Right forelimb (tissue), 1 donor: Measurements from ENCODE around the gene FBN2.
"Not testable (repeated sequence)": the region's sequence is repeated elsewhere in the genome, so short reads cannot be mapped to it uniquely, and the experiment has no call there.

ENCODE experiments used
- DNase-seq: peaks from one replicate; pipeline ENCODE4 v3.0.0-alpha.2; 2018

Gene FBN2

DNA sequence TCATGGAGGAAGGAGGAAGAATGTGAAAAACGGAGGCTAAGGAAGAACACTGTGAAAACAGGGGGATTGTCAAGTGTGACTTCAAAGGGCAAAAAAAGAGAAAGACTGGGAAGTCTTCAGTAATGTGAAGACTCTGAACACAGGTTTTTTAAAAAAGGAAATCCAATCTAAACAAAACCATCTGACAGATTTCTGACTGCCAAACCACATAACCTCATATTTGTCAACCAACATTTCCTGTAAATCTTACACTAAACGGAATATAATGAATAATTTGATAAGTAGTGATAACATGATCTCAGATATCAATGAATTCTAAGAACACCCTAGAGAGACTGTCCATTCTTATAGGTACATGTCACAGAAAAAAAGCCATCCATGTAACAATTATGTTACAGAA, 124.7 kb downstream of the FBN2 start:
- no peak for DNase-seq

DNA sequence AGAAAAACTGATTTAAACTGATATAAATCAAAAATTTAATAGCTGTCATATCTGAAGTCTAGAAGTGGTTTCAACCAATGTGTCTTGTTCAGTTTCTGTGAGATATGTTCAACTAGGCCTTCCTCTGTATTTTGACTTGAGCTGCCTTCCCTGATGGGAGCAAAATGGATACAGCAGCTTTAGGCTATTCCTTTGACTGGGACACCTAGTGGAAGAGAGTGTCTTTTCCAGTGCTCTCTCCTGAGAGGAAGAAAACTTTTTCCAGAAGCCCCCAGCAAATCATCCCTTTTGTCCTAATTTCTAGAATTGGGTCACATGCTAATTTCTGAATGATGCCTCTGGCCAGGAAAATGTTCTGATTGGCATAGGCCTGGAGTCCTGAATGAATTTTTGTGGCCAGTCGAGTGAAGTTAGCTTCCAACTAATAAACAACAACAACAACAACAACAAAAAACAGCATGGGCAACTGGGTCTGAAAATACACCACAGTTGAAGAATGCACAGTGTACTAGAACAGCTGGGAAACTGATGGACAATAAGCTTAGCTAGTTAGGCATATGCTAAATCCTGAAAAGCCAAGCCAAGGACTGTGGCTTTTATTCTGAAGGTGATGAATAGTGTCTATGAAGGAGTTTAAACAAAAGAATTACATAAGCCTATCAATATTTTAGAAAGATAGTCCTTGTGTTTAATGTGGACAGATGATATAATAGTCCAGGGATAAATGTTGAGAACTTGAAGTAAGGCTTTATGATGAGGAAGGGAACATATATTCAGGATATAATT, 125.7 kb downstream of the FBN2 start:
- no peak for DNase-seq

DNA sequence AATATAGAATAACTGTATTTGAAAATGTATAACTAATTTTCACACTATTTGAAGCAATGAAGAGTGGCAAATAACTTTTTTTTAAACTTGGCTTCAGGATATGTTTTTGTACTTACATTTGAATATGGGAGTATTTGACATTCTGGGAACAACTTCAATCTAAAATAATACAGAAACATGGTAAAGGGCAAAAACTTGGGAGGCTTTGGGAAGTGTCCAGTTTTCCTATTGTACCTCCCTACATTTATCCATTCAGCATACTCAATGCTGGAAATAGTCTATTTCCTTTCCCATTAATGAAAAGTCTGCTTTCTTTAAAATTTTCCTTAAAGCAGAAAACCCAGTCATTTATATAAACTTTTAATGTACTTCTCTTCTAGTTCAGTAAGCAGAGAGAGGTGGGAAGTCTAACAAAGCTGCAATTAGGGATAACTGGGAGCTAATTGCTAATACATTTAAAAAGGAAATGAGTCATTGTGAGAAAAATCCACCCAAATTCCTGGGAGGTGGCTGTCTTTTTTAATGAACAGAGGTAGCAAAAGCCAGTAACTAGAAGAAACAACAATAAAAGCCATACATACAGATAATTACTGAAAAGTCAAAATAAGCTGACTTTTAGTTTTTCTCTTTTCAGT, 128.8 kb downstream of the FBN2 start:
- DNase-seq: no peak

DNA sequence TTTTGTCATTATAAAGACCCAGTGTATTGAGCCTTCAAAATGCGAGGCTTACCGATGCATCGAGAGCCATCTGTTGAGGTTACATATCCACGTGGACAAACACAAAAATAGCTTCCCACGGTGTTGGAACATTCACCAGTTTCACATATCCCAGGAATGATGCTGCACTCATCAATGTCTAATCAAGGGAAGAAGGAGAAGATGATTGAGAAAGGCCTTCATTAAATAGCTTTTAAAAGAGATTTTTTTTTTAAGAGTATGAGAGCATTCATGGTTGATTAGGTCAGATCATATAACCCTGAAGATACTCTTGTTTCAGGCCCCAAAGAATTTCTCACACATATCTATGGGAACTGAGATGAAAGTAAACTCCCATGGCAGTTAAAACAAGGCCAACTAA, 129.4 kb downstream of the FBN2 start:
- DNase-seq: no peak

DNA sequence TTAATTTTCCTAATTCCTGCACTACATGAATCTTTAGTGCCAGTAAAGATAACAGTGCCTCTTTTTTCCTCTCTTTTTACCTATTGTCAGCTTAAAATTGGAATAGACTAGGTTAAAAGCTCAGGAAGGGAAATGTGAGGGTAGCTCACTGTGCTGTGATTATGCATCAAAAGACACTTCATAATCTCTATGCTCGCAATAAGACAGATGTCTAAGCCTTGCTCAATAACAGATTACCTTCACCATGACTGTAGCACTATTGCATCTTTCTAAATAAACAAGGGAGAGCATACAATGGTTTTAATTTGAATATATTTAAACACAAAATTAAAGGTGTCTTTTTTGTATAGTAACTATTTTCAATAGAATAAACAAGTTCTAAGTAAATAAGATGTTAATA, 130.1 kb downstream of the FBN2 start:
- no peak for DNase-seq

DNA sequence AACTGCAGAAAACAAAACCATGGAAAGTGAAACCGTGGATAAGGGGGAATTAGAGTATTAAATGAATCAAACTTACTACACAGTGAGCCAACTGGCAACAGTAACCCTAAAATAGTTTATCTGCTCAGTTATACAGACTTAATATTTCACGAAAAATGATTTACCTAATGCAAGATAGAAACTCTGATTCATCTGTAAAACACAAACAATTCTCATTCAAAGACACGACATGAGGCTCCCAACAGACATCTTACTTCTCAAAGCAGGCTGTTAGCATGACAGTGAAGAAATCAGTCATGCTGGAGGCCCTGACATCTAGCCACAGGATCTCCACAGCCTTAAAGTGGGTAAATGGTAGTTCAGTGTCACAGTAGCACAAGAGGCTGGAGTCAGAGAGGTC, 131.2 kb downstream of the FBN2 start:
- DNase-seq: no peak

DNA sequence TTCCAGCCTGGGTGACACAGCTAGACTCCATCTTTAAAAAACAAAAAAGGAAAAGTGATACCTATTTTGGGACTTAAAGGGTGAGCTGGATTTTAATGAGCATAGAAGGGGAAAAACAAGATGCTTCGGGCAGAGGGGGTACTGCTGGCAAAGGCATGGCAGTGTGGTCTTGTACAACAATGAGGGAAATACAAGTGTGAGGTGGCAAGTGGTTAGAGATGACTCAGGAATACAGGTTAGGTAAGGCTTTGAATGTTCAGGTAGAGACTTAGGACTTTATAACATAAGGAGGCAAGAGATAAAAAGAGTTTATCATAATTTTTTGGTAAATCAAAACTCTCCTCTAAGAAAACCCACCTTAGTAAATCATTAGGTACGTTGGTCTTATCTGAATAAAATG, 132.9 kb downstream of the FBN2 start:
- DNase-seq: no peak

DNA sequence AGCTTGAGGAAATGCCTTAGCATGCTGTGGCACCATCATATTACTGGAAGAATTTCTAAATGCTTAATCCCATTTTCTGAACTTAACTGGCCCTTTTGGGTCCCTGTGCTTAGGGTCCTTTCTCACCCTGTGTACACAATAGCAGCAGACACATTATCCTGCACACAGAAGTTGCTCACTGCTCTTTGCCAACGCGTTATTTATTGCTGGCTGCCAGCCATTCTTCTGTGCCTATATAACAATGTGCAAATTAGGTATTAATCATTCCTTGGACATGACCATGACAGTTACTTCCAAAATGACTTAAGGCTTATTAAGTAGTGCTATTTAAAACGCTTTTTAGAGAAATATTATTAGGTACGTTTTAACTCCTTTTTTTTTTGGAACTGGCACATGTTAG, 134.7 kb downstream of the FBN2 start:
- no peak for DNase-seq

DNA sequence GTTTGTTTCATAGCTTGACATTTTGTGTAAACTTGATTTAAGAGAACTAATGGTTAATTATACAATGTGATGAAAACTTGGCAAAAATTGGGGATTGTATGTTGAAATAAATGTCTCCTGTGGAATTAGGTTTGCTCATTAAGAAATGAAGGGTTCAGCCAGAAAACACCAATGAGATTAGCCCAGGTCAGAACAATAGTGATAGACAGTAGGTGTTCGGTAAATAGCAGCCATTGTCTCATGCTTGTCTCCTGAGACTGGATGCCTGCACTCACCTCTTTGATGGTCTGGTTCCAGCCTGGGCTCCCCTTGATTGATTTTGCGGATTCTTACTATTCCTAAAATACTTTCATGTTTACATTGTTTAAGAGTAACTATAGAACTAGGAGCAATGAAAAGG, 135.5 kb downstream of the FBN2 start:
- DNase-seq: no peak

DNA sequence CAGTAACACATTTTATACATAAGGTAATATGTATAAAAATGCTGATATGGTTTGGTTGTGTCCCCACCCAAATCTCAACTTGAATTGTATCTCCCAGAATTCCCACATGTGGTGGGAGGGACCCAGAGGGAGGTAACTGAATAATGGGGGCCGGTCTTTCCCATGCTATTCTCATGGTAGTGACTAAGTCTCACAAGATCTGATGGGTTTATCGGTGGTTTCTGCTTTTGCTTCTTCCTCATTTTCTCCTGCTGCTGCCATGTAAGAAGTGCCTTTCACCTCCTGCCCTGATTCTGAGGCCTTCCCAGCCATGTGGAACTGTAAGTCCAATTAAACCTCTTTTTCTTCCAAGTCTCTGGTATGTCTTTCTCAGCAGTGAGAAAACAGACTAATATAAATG, 137.3 kb downstream of the FBN2 start:
- not testable (repeated sequence) for DNase-seq

DNA sequence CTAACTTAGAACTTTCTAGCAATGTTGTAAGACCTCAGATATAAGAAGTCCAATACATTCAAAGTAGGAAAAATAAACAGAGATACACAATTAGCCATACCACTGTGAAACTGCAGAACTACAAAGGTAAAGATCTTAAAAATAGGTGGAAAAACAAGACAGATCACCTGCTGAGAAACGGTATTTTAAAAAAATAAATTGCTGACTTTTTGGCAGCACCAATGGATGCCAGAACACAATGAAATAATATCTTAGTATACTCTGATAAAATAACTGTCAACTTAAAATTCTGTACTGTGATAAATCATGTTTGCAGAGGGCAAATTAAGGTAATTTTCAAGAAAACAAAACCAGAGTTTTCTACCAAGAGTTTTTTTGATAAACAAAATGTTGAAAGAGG, 138.9 kb downstream of the FBN2 start:
- no peak for DNase-seq

DNA sequence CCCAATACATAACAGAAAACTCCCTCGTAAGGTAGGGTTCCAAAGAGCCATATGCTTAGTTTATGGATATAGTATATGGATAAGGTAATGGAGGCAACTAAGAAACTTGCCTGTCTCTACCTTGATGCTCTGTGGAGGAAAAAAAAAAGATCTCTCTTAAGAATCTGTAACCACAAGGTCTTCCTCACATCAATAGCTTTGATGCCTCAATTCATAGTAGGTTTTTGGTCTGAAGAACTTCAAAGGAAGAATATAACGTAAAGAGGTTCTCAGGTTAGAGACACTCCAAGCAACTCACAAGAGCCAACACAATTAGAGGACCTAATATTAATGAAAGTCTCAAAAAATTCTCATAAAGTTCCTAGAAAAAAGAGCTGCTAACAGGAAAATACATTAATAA, 140.2 kb downstream of the FBN2 start:
- DNase-seq: no peak

DNA sequence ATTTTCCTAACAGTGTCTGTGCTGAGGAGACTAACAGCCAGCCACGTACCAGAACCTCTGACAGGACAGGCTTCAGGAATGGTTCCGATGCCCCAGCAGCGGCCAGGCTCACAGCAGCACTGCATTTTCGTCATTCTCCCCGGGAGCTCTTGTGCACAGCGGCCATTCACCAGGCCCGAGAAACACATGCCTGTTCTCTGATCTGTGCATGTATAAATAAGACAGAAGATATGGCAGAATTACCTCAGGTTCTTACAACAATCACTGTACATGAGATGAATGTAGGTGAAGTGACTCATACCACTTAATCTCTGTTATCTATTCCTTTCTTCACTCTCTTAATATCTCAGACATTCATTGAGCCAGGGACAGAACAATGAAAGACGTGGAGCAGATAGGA, 143.0 kb downstream of the FBN2 start:
- DNase-seq: no peak

DNA sequence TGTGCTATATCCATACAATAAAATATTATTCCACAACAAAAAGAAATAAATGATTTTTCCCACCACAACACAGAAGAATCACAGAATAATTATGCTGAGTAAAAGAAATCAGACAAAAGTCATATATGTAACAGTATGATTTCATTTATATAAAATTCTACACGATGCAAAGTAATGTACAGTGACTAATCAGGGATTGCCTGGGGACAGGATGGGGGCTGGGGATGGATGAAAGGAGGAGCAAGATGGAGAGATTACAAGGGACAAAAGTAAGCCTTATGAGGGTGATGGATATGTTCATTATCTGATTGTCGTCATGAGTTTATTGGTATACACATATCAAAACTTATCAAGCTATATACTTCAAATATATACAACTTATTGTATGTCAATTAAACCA, 154.0 kb downstream of the FBN2 start:
- no peak for DNase-seq

DNA sequence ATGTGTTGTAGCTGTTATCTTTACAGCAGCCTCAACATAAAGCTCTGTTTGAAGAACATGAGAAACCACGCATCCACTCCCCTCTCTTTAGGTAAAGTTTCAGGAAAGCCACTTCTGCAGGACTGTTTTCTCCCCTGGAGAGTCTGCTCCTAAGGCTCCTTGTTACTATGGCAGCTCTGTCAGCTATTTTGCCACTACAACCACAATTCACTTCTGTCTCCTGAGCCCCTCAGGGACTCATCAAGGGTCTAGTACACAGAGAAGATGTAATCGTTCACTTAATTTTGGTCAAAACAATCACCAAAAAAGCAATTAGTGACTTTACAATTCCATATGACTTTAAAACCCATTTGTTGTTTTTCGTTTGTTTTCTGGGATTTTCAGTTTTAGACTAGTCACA, 157.7 kb downstream of the FBN2 start:
- no peak for DNase-seq

DNA sequence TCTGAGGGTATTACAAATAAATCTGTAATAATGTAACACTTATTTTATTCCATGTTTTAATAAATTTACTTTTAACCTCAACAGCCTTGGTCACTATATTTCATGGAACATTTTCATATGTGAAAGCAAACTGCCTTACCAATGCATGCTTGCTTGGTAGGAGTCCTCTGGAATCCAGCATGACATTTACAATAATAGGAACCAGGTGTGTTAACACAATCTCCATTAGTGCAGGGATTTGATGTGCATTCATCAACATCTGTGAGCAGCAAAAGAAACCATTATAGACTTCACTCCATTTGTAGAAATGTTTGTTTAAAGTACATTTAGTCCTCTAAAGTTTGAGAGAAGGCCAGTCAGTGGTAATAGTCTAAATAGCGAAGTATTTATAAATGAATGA, 159.4 kb downstream of the FBN2 start:
- no peak for DNase-seq

DNA sequence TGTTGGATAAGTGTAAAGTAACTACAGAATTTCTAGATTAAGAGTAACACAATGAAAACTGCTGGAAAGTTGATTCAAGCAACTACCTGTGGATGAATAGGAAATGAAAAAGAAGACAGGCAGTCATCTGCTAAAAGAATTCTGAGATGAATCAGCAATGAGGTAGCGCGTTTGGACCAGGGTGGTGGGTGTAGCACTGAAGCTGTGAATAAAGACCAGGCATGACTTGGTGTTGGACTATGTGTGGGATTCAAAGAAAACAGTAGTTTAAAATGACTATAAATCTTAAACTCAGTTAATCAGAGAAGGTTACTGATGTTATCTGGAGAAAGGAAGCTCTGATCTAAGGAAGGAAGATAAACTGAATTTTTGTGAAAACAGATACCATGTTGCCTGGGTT, 159.8 kb downstream of the FBN2 start:
- no peak for DNase-seq

DNA sequence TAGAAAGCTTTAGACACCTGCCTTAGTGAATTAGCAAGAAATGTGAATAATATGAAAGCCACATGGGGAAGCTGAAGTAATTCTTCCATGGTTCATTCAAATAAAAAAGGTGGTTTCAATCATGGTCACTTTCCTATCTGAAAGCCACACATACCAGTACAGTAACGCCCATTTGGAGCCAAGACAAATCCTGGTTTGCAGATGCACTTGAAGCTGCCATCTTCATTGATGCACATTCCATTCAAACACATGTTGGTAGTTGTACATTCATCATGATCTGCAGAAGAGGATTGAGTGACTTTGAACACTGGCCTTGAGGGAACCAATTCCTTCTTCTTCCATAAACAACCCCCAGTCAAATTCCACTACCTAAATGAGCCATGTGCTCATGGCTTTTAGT, 161.5 kb downstream of the FBN2 start:
- no peak for DNase-seq

DNA sequence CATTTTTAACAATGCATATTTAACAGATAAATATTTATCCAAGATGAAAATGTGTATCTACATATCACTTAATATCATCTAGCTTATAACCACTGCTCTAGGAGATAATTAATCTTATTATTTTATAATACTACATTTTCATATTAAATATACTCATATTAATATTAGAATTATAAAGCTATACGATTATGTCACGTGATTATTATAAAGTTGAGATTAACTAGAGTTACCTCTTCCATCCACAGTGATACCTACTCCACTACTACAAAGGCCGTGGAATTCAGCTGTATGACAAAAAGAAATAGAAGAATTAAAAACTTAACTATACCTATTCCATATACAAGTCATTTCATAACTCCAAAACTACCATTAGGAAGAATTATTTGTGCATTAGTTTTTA, 171.9 kb downstream of the FBN2 start:
- no peak for DNase-seq

DNA sequence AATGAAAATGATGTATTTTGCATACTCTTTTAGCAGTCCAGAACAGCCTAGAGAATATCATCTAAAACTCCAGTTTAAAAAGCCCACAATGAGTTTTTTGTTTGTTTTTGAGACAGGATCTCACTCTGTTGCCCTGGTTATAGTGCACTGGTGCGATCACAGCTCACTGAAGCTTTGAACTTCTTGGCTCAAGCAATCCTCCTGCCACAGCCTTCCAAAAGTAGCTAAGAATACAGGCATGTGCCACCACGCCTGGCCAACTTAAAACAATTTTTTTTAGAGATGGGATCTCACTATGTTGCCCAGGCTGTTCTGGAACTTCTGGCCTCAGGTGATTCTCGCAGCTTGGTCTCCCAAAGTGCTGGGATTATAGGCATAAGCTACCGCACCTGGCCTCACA, 175.7 kb downstream of the FBN2 start:
- DNase-seq: no peak

DNA sequence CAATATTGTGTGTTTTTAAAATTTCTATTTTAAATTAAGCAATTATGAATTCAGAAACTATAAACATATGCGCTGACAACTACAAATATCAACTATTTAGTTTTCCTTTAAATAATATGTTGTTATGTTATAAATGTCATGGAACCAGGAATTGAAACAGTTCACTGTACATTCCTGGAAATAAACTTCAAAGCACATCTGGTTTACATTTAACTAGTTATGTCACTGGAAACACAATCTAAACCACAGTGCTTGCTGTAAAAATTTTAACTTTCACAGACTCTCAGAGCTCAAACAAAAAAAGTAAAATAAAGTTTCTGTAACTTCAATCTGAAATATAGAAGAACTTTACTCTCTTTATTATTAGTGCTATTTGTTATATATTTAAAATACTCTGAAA, 179.2 kb downstream of the FBN2 start:
- no peak for DNase-seq

DNA sequence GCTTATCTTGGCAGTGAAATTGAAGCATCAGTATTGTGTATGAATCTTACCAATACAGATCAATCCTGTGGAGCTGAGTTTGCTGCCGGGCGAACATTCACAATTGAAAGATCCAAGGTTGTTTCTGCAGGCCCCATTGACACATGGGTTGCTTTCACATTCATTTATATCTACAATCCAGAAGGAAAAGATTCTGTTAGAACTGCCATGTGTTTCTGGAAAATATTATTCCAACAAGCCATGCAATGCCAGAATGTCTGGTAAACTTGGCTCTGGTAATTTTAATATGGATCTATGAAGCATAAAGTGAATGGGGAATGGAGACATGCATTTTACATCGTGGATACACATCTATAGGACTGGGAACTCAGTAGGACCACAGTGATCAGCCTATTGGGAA, 180.8 kb downstream of the FBN2 start:
- DNase-seq: no peak

DNA sequence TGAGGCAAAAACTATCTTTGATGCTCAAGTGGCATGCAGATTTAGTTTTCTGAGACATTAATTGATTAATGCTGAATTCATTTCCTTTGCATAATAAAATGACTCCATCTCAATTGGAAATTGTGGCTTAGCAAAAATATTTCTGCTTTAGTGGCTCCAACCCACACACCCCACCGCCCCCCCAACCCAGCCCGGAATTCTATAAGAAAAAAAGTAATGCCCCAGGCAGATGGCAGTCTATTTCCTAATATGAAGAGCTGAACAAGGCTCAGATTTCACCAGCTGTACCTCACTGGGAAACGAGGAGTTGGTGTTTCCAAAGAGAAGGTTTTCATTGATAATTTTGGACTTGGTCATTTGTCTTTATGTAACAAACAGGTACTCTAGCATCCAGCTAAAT, 182.1 kb downstream of the FBN2 start:
- no peak for DNase-seq

DNA sequence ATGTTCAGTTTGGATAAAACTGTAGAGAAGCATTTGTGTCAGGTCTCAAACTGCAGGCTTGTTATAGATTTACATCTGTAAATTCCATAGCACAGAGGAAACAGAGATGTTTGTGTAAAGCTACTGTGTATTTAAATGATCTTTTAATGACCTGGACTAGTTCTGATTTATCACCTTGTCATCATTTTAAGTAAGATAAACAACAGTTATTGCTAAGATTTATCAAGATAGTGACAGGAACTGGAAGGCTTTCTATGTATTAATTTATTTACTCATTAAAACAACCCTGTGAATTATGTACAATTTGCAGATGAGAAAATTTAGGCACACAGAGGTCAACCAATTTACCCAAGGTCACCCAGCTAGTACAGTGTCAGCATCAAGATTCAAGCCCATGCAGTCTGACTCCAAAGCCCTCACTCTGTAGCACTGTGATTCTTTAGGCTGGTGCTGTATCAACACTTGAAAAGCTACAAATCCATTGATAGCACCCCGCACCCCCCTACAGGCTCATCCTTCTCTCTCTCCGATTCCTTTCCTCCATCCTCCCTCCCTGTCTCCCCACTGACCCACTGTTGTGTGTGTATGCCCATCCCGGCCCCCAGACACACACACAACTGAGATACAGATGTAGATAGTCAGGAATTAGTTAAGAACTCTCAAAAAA, 184.5 kb downstream of the FBN2 start:
- DNase-seq: no peak

DNA sequence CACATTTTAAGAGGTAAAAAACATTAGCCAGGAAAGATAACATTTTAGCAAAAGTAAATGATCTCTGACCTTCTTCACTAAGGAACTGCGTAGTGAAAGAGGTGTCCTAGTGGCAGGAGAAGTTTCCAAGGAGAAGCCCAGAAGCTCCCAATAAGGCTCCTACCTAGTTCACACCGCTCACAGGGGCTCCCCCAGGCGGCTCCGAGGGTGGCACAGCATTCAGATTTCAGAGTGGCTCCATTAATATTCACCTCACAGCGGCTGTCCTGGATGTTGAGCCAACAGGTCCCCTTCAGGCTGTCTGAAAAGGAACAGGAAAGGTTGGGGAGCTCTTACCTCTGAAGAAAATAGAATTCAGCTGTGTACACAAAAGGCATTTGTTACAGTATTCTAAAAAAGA, 187.3 kb downstream of the FBN2 start:
- no peak for DNase-seq
